ENCODE results near the gene SELPLG.

GRCh38 chr12:108581311-108582227 lies 52.1 kb downstream of the SELPLG start:
- no peak for TF ChIP-seq CTCF (IDR thresholded peaks at IDR 0.05)
- TF ChIP-seq POLR2A (IDR thresholded peaks at IDR 0.05), result no peak

All from ovary (tissue), 3 donors.